ENCODE measurements around the gene ZNF521. TPM values are rescaled to one million over a fixed set of nuclear protein-coding genes. Genes with fewer than 3 reads are reported as not detected.
A peak's percentile ranks its signal among the peaks of the same experiment; 100 is the strongest.

ZNF521 gene
- total RNA-seq, 1 donor from 2014 or later = not detected

DNA sequence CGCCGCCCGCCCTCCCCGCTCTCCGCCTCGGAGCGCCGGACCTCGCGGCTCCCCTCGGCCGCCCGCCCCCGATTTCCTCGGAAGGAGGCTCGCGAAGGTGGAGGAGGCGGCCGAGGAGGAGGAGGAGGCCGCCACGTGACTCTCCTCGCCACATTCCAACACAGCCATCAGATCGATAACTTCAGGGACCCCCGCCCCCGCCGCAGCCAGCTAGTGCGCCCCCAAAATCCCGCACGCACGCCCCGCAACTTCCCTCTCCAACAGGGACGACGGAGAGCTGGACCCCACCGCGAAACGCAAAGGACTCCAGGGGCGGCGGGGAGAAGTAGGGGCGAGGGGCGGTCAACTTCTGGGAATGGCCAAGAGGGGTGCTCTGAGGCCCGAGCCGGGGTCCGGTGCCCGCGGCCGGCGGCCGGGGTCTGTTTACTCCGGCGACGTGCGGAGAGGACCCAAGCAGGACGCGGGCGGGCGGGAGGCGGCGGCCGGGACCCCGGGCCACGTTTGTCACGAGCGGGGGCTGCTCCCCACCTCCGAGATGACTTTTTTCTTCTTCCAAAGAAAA lies 2.0 kb downstream of the ZNF521 start:
- H3K27me3 Mint-ChIP-seq (ENCODE audit: low read depth) = peaks cover 74% of the 10 kb centered on the region
- no peak for DNase-seq (ENCODE audit: low spot score)
- H3K27ac Mint-ChIP-seq = no peak overlapping the region
- no peaks in the 10 kb centered on the region for H3K36me3 Mint-ChIP-seq (ENCODE audit: low read depth)
- peaks cover 11% of the 10 kb centered on the region for H3K4me1 Mint-ChIP-seq (ENCODE audit: low read depth)
- intact Hi-C loops (cut with micrococcal nuclease) = loop anchor here (5.0 to 10.0 kb wide), 2 partner anchors 118 to 1195 kb away; partner anchors contain the start of gene KCTD1
- no peaks in the 10 kb centered on the region for H3K9me3 Mint-ChIP-seq
- peak overlapping the region; percentile 79 for H3K4me3 Mint-ChIP-seq (ENCODE audit: low read depth)

DNA sequence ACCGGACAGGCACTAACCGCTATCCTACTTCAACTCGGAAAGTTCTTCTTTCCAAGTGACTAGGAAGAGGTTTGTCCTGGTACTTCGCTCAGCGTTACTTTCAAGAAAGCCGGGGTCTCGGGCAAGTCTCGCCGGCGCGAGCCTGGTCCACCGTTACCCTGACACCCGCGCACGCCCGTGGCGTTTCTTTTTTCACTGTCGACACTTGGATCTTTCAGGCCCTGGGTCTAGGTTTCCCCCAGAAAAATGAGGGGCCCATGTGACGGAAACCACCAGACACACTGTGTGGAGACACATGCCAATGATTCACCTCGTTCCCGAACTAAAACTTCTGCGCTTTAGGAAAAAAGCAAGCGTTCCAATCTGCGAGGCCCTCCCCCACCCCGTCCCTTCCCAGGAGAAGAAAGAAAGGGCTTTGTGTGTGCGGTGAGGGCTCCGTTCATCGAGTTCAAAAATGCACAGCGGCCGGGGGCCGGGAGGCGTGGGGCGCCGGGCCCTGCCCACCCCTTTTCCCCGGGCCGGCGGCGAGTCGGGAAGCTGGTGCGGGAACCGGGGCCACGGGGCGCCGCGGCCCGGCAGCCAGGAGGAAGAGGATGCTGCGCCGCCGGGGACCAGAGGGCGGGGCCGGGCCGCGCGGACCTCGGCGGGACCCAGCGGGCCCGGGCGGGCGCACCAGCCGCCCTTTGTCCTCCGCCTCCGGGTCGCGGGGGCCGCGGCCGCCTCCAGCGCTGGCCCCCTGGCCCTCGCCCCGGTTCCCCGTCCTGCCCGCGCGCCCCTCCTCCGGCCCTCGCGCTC lies 2.6 kb downstream of the ZNF521 start:
- no peak overlapping the region for H3K27ac Mint-ChIP-seq
- no peaks in the 10 kb centered on the region for H3K9me3 Mint-ChIP-seq
- peak overlapping the region; percentile 55 for H3K4me3 Mint-ChIP-seq (ENCODE audit: low read depth)
- H3K4me1 Mint-ChIP-seq (ENCODE audit: low read depth) = peaks cover 11% of the 10 kb centered on the region
- intact Hi-C loops (cut with micrococcal nuclease) = no loop called here
- DNase-seq (ENCODE audit: low spot score) = no peak
- no peaks in the 10 kb centered on the region for H3K36me3 Mint-ChIP-seq (ENCODE audit: low read depth)
- H3K27me3 Mint-ChIP-seq (ENCODE audit: low read depth) = peaks cover 74% of the 10 kb centered on the region

DNA sequence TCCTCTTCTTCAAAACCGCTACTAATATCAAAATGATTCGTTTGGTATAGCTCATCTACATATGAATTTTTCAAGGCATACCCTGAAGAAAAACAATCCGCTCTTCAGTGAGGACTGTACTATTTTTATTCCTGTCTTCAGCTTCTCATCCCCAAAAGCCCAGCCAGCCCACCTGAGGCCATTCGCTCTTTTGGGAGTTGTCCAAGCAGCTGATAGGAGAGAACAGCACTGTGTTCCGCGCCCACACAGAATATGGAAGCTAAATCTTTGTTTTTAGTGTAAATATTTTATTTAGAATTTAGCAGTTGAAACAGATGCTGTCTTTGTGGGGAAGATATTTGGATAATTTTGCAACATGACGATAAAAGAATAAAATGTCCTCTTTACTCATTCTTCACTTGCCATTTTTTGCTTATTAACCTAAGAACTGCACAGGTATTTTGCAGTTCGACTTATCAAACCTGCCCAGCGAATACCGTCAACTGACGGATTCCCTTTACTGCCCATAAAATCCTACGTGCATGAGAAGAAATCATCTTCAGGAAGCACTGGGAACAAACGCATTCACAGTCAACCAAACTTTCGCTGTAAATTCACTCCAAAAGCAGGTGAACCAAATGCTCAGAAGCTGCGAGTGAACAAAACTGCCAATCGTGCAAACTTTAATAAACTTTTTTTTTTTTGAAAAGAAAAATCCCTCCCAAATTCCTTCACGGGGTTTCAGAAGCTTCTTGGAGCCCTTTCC lies 3.4 kb downstream of the ZNF521 start:
- no peak for DNase-seq (ENCODE audit: low spot score)
- Mint-ChIP-seq H3K9me3 (no peaks in the 10 kb centered on the region), H3K27ac (no peak overlapping the region), H3K4me3 (ENCODE audit: low read depth) (no peak overlapping the region), H3K27me3 (ENCODE audit: low read depth) (peaks cover 67% of the 10 kb centered on the region), H3K4me1 (ENCODE audit: low read depth) (peaks cover 11% of the 10 kb centered on the region), H3K36me3 (ENCODE audit: low read depth) (no peaks in the 10 kb centered on the region)
- intact Hi-C loops (cut with micrococcal nuclease) = no loop called here

DNA sequence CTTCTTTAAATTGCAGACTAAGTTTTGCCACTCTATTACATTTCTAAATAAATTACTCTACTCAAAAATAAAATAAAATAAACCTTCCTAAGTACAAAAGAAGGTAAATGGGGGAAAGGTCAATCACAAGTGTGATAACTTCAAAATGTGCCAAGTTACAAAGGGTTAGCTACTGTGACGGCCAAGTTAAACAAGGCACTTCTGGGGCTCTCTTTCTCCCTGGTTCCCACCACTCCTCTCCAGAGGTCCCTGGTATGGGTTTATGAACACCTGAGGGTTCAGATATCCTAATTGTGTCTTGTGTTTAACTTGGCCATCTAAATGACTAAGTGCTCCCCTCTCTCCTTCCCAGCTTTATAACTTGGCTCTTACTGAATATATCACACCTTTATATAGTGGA lies 5.4 kb downstream of the ZNF521 start:
- H3K4me3 Mint-ChIP-seq (ENCODE audit: low read depth) = no peak overlapping the region
- H3K27me3 Mint-ChIP-seq (ENCODE audit: low read depth) = peaks cover 56% of the 10 kb centered on the region
- intact Hi-C loops (cut with micrococcal nuclease) = no loop called here
- DNase-seq (ENCODE audit: low spot score) = no peak
- H3K27ac Mint-ChIP-seq = no peak overlapping the region
- no peaks in the 10 kb centered on the region for H3K36me3 Mint-ChIP-seq (ENCODE audit: low read depth)
- H3K9me3 Mint-ChIP-seq = no peaks in the 10 kb centered on the region
- H3K4me1 Mint-ChIP-seq (ENCODE audit: low read depth) = peaks cover 11% of the 10 kb centered on the region

DNA sequence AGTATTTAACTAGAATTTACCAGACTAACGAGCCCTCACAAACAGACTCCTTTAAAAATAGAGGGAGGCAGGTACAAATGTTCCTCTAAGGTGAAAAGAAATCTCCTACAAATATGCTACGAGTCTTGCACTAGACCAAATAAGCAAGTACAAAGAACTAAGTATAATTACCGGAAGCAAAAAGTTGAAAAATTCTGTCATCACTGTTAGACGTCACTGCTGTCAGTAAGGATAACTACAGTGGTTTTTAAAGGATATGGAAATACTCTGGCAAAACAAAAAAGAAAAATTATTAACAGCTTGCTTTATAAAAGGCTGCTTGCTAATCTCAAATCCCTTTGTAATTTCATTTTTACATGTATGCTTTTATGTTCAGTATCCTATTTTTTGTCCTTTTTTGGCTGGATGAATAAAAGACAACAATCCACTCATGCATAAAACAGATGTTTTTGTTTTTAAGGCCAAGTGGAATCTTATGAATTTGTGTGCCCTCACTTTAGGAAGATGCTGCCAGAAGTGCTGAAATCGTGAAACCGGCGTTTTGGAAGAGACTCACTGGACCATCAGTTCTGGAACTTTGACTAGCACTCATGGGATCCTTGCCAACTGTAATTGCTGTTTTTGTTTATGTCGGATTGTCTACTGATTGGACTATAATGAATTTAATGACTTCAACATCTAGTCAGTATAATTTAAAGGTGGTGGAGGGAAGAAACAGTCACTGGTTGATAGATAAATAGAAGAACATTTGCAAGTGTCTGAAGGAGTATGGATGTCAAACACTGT lies 6.7 kb downstream of the ZNF521 start:
- peaks cover 3% of the 10 kb centered on the region for H3K4me1 Mint-ChIP-seq (ENCODE audit: low read depth)
- no peaks in the 10 kb centered on the region for H3K9me3 Mint-ChIP-seq
- no peak overlapping the region for H3K4me3 Mint-ChIP-seq (ENCODE audit: low read depth)
- no peaks in the 10 kb centered on the region for H3K36me3 Mint-ChIP-seq (ENCODE audit: low read depth)
- H3K27me3 Mint-ChIP-seq (ENCODE audit: low read depth) = peaks cover 47% of the 10 kb centered on the region
- no peak overlapping the region for H3K27ac Mint-ChIP-seq
- intact Hi-C loops (cut with micrococcal nuclease) = no loop called here
- DNase-seq (ENCODE audit: low spot score) = no peak

DNA sequence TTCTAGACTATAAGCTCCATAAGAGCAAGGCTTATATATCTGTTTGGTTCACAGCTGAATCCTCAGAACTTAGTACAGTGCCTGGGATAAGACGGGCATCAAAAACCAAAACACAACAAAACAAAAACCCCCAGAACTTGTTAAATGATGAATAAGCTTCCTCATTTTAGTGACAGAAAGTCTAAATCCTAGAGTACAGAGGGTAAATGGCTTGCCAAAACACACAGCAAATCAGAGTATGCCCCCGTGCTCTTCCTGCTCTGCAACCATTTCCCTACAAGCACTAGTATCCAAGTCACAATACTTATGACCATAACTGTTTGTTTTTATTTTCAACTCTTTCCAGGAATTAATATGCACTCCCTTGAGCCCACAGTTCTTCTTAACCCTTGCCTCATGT lies 10.1 kb downstream of the ZNF521 start:
- no peaks in the 10 kb centered on the region for H3K4me1 Mint-ChIP-seq (ENCODE audit: low read depth)
- no peaks in the 10 kb centered on the region for H3K36me3 Mint-ChIP-seq (ENCODE audit: low read depth)
- no peaks in the 10 kb centered on the region for H3K9me3 Mint-ChIP-seq
- H3K27me3 Mint-ChIP-seq (ENCODE audit: low read depth) = peaks cover 22% of the 10 kb centered on the region
- H3K27ac Mint-ChIP-seq = no peak overlapping the region
- intact Hi-C loops (cut with micrococcal nuclease) = no loop called here
- H3K4me3 Mint-ChIP-seq (ENCODE audit: low read depth) = no peak overlapping the region
- DNase-seq (ENCODE audit: low spot score) = no peak

DNA sequence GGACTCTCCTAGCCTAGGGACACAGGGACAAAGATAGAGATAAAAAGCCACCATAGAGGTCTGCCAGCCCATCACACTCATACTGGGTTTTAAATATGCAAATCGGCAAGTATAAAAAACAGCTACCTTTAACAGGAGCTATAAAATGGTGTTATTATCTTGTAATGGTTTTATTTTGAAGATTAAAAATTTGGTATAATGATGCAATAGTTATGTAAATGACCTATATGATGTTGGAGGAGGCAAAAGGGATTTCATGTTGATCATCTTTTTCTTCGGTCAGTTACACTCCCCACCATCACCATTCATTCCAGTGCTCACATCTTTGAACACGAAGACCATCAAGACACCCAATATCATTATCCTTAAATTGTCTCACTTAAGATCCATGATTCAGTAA lies 11.2 kb downstream of the ZNF521 start:
- no peaks in the 10 kb centered on the region for H3K4me1 Mint-ChIP-seq (ENCODE audit: low read depth)

DNA sequence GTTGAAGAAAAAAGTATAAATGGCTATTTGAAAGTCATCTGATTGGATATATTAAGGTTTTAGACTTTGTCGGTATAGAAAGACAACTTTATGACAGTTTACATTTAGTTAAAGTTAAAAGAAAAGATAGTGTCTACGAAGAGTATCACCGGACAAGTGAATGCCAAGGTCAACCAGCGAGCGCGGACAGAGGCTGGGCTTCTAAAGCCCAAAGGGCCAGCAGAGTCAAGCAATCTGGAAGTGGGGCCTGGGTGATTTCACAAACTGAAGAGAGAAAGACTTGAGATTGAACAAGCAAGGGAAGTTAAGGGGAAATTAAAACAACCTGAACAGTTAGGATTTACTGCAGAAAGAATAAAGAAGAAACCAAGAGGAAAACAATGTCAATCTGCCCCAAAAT lies 16.3 kb downstream of the ZNF521 start:
- no peaks in the 10 kb centered on the region for H3K36me3 Mint-ChIP-seq (ENCODE audit: low read depth)

More for the DNA sequence above, 11.2 kb downstream of the ZNF521 start:
- no peak overlapping the region for H3K27ac Mint-ChIP-seq
- no peak for DNase-seq (ENCODE audit: low spot score)
- no peak overlapping the region for H3K4me3 Mint-ChIP-seq (ENCODE audit: low read depth)
- H3K36me3 Mint-ChIP-seq (ENCODE audit: low read depth) = no peaks in the 10 kb centered on the region
- intact Hi-C loops (cut with micrococcal nuclease) = no loop called here
- peaks cover 14% of the 10 kb centered on the region for H3K27me3 Mint-ChIP-seq (ENCODE audit: low read depth)
- H3K9me3 Mint-ChIP-seq = no peaks in the 10 kb centered on the region

DNA sequence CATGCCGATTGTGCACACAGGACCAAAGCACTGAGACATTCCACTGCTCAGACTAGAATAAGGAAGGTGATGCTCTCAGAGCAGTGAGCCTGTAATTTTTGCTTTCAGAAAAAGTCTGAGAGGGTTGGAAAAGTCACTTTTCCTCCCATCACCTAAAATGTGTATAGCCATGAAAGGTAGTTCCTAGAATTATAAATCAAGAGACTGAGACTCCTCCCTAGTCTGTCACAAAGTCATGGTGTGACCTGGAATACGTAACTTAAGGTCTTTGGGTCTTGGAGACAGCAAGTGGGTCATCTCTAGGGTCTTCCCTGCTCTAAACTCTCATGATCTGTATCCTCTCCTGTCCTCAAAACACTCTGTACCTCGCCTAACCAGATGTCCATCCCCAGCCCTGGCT lies 16.9 kb downstream of the ZNF521 start:
- intact Hi-C loops (cut with micrococcal nuclease) = no loop called here
- no peak for DNase-seq (ENCODE audit: low spot score)
- H3K4me3 Mint-ChIP-seq (ENCODE audit: low read depth) = no peak overlapping the region
- H3K36me3 Mint-ChIP-seq (ENCODE audit: low read depth) = no peaks in the 10 kb centered on the region
- no peaks in the 10 kb centered on the region for H3K4me1 Mint-ChIP-seq (ENCODE audit: low read depth)
- H3K9me3 Mint-ChIP-seq = no peaks in the 10 kb centered on the region
- H3K27ac Mint-ChIP-seq = no peak overlapping the region
- no peaks in the 10 kb centered on the region for H3K27me3 Mint-ChIP-seq (ENCODE audit: low read depth)

More for the DNA sequence above, 16.3 kb downstream of the ZNF521 start:
- H3K27me3 Mint-ChIP-seq (ENCODE audit: low read depth) = no peaks in the 10 kb centered on the region
- DNase-seq (ENCODE audit: low spot score) = no peak
- no peak overlapping the region for H3K27ac Mint-ChIP-seq
- no peaks in the 10 kb centered on the region for H3K9me3 Mint-ChIP-seq
- H3K4me1 Mint-ChIP-seq (ENCODE audit: low read depth) = no peaks in the 10 kb centered on the region
- intact Hi-C loops (cut with micrococcal nuclease) = no loop called here
- H3K4me3 Mint-ChIP-seq (ENCODE audit: low read depth) = no peak overlapping the region

DNA sequence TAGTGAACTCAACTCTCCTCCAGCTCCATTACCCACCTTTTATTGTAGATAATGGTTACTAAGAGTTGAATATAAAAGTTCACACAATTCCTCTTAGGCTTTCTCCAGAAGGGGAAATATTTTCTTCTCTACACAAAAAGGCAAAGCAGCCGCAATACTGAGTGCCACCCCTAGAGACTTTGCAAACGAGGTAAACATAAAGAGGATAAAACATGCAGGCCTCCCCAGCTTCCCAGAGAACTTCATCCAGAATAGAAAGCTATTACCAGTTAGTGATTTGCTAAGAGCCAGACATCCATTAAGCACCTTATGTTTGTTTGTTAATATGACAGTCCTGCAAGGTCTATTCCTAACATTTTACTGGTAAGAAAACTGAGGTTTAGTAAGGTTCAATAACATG lies 17.4 kb downstream of the ZNF521 start:
- Mint-ChIP-seq H3K36me3 (ENCODE audit: low read depth) (no peaks in the 10 kb centered on the region), H3K4me1 (ENCODE audit: low read depth) (no peaks in the 10 kb centered on the region), H3K27me3 (ENCODE audit: low read depth) (no peaks in the 10 kb centered on the region), H3K9me3 (no peaks in the 10 kb centered on the region), H3K27ac (no peak overlapping the region), H3K4me3 (ENCODE audit: low read depth) (no peak overlapping the region)
- intact Hi-C loops (cut with micrococcal nuclease) = no loop called here
- no peak for DNase-seq (ENCODE audit: low spot score)

DNA sequence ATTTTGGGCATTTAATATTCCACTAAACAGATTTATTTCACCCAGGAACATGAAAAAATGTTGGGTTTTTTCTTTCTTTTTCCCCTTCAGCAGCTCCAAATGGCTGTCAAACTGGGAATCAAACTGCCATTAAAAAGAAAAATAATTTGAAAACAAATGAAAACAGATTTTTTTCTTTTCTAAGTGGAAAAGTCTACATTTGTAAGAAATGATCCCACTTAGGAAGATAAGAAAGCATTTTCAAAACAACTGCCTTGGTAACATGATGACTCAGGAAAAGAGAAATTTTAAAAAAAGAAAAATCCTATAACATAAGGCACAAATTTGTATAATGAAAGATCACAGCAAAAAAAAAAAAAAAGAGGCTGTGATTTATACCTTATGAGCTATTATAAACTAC lies 20.0 kb downstream of the ZNF521 start:
- Mint-ChIP-seq H3K9me3 (no peaks in the 10 kb centered on the region), H3K36me3 (ENCODE audit: low read depth) (no peaks in the 10 kb centered on the region), H3K4me1 (ENCODE audit: low read depth) (no peaks in the 10 kb centered on the region), H3K27ac (no peak overlapping the region), H3K4me3 (ENCODE audit: low read depth) (no peak overlapping the region), H3K27me3 (ENCODE audit: low read depth) (peaks cover 2% of the 10 kb centered on the region)
- DNase-seq (ENCODE audit: low spot score) = no peak
- intact Hi-C loops (cut with micrococcal nuclease) = no loop called here

DNA sequence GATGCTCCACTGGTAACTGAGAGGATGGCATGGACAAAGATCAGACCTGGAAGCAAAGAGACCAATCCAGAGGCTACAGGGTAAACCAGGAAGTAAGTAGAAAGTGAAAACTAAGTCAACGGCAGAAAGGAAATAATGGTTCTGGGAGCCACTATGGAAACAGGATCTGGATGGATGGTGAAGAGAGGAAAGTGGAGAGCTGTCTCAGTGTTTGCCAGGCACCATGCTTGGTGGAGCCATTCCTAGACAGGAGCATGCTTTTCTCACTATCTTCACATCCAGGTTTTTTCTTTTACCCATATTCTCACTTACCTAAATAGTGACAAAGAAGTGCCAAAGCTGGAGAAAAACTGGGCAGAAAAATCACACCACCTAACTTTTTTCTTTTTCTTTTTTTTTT lies 22.2 kb downstream of the ZNF521 start:
- H3K27ac Mint-ChIP-seq = no peak overlapping the region
- no peak for DNase-seq (ENCODE audit: low spot score)
- H3K4me1 Mint-ChIP-seq (ENCODE audit: low read depth) = no peaks in the 10 kb centered on the region
- no peaks in the 10 kb centered on the region for H3K36me3 Mint-ChIP-seq (ENCODE audit: low read depth)
- intact Hi-C loops (cut with micrococcal nuclease) = no loop called here
- no peak overlapping the region for H3K4me3 Mint-ChIP-seq (ENCODE audit: low read depth)
- no peaks in the 10 kb centered on the region for H3K9me3 Mint-ChIP-seq
- H3K27me3 Mint-ChIP-seq (ENCODE audit: low read depth) = peaks cover 2% of the 10 kb centered on the region

Data from activated T-helper 2 cell treated with anti-CD3 and anti-CD28 coated beads, Interferon-gamma antibody, Interleukin-2, Interleukin-4, amounts not matched to agents 10 μg/mL and 5 μg/mL and 100 μg/mL, durations not matched to agents 14 hours and 24 hours and 36 hours (primary cell).